ENCODE results near the gene RNF182. TPM values are rescaled to one million over a fixed set of nuclear protein-coding genes. Genes with fewer than 3 reads are reported as not detected.

The RNF182 gene
- total RNA-seq, 2 donors from 2014 or later = 0.33 to 1.6 TPM

DNA sequence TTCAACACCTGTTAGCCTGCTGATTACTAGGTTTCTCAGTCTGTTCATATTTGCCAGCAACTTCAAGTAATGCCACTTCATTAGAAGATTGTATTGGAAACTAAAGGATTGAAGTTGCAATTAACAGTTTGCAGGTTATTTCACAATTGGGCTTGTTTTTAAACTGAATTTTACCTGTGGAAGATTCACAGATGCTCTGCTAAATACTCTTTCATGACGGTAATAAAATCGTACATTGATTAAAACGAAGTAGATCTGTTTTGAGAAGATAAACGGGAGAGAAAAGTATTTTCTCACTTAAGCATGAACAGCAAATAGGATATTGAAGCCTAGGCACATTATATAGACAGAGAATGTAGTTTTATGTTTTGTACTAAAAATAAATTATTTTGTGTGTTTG lies 1.6 kb downstream of the RNF182 start:
- ATAC-seq = no peak
- H3K36me3 ChIP-seq (replicated peaks in 1 of 2; ENCODE audit: insufficient read depth in 1 of 2, low read depth in 2 of 2) = no peaks in the 10 kb centered on the region
- H3K27ac ChIP-seq = no peak overlapping the region
- no peak overlapping the region for H3K4me3 ChIP-seq
- peaks cover 0 to 8% of the 10 kb centered on the region in 2 donors for H3K27me3 ChIP-seq
- intact Hi-C loops (cut with DNase I) = no loop called here
- DNase-seq = no peak
- peaks cover 18% of the 10 kb centered on the region for H3K4me1 ChIP-seq
- 45 to 51% methylated on average over 4 of the region's 4 CpGs for WGBS, 2 donors
- TF ChIP-seq, protein P1, sequence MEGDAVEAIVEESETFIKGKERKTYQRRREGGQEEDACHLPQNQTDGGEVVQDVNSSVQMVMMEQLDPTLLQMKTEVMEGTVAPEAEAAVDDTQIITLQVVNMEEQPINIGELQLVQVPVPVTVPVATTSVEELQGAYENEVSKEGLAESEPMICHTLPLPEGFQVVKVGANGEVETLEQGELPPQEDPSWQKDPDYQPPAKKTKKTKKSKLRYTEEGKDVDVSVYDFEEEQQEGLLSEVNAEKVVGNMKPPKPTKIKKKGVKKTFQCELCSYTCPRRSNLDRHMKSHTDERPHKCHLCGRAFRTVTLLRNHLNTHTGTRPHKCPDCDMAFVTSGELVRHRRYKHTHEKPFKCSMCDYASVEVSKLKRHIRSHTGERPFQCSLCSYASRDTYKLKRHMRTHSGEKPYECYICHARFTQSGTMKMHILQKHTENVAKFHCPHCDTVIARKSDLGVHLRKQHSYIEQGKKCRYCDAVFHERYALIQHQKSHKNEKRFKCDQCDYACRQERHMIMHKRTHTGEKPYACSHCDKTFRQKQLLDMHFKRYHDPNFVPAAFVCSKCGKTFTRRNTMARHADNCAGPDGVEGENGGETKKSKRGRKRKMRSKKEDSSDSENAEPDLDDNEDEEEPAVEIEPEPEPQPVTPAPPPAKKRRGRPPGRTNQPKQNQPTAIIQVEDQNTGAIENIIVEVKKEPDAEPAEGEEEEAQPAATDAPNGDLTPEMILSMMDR (IDR thresholded peaks at IDR 0.05) = no peak
- TF ChIP-seq POLR2A (IDR thresholded peaks at IDR 0.05) = no peak
- no peaks in the 10 kb centered on the region for H3K9me3 ChIP-seq

DNA sequence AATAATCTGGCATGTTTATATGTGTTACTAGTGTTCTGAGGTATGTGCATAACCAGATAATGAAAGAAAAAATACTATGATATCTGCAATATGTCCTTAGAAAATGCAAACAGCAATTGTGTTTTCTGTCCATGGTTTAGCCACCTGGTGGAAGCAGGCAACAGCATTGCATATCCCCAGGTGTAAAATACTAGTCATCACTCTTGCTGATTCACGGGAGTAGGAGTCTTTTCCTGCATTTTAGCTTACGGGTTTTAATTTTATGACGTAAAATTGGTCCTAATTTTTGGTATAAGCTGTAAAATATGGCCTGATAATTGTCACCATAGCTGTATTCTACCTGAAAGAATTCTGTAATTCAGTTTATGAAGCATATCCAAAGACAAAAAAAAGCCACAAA lies 2.5 kb downstream of the RNF182 start:
- no peak overlapping the region for H3K27ac ChIP-seq
- peaks cover 0 to 8% of the 10 kb centered on the region in 2 donors for H3K27me3 ChIP-seq
- H3K9me3 ChIP-seq = no peaks in the 10 kb centered on the region
- H3K36me3 ChIP-seq (replicated peaks in 1 of 2; ENCODE audit: insufficient read depth in 1 of 2, low read depth in 2 of 2) = no peaks in the 10 kb centered on the region
- DNase-seq (no peak), ATAC-seq (no peak)
- H3K4me1 ChIP-seq = peaks cover 18% of the 10 kb centered on the region
- 67 to 78% methylated on average over 3 of the region's 3 CpGs for WGBS, 2 donors
- H3K4me3 ChIP-seq = no peak overlapping the region
- intact Hi-C loops (cut with DNase I) = no loop called here
- TF ChIP-seq, protein P1 (IDR thresholded peaks at IDR 0.05) = no peak
- no peak for TF ChIP-seq POLR2A (IDR thresholded peaks at IDR 0.05)

DNA sequence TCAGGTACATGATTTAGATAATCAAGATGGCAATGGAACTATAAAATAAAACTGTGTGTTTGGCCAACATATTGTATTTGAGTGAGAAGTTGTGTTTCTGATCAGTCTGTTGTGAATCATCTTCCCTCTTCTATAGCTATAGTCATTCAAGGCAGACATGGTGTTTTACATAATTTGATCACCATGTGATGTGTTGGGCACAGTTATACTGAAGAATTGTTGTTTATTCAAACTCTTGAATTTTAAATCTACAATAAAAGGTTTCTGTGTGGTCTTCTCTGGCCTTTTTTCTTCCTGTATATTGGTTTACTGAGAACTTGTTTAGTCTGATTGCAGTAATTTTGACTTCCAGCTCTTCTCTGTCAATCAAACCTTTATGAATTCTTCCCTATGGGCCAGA lies 4.4 kb downstream of the RNF182 start:
- Histone ChIP-seq H3K27me3 (peaks cover 0 to 8% of the 10 kb centered on the region in 2 donors), H3K4me1 (peaks cover 14% of the 10 kb centered on the region), H3K36me3 (replicated peaks in 1 of 2; ENCODE audit: insufficient read depth in 1 of 2, low read depth in 2 of 2) (no peaks in the 10 kb centered on the region), H3K27ac (no peak overlapping the region), H3K9me3 (no peaks in the 10 kb centered on the region), H3K4me3 (no peak overlapping the region)
- intact Hi-C loops (cut with DNase I) = no loop called here
- TF ChIP-seq, protein P1 (IDR thresholded peaks at IDR 0.05) = no peak
- DNase-seq (no peak), ATAC-seq (no peak)

DNA sequence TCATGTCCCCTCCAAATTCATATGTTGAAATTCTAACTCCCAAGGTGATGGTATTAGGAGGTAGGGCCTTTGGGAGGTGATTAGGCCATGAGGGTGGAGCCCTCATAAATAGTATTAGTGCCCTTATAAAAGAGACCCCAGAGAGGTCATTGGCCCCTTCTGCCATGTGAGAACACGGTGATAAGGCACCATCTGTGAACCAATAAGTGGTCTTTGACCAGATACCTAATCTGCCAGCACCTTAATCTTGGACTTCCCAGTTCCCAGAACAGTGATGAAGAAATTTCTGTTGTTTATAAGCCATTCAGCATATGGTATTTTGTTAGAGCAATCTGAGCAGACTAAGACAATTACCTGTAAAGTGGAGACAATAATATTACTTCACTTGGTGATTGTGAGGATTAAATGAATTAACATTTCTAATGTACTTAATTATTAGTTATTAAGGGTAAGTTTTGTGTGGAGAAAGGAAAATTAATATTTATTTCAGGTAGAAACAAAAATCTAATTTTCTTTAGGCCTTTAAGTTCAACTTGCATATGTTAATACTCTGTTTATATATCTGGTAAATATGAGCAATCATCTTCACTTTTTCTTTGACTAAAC lies 7.1 kb downstream of the RNF182 start:
- H3K9me3 ChIP-seq = no peaks in the 10 kb centered on the region
- no peak overlapping the region for H3K4me3 ChIP-seq
- H3K36me3 ChIP-seq (replicated peaks in 1 of 2; ENCODE audit: insufficient read depth in 1 of 2, low read depth in 2 of 2) = no peaks in the 10 kb centered on the region
- DNase-seq (no peak), ATAC-seq (no peak)
- no peaks in the 10 kb centered on the region for H3K27me3 ChIP-seq
- TF ChIP-seq, protein P1 (IDR thresholded peaks at IDR 0.05) = no peak
- no peak for TF ChIP-seq POLR2A (IDR thresholded peaks at IDR 0.05)
- no peak overlapping the region for H3K27ac ChIP-seq
- WGBS, 2 donors = 68 to 79% methylated on average over 1 of the region's 1 CpG
- intact Hi-C loops (cut with DNase I) = no loop called here
- no peaks in the 10 kb centered on the region for H3K4me1 ChIP-seq

GRCh38 chr6:13932785-13933184 lies 8.0 kb downstream of the RNF182 start:
- no peak overlapping the region for H3K4me3 ChIP-seq
- H3K4me1 ChIP-seq = no peaks in the 10 kb centered on the region
- H3K9me3 ChIP-seq = no peaks in the 10 kb centered on the region
- no peak overlapping the region for H3K27ac ChIP-seq
- intact Hi-C loops (cut with DNase I) = no loop called here
- no peak for ATAC-seq
- no peaks in the 10 kb centered on the region for H3K27me3 ChIP-seq
- 69 to 76% methylated on average over 1 of the region's 1 CpG for WGBS, 2 donors
- no peaks in the 10 kb centered on the region for H3K36me3 ChIP-seq (replicated peaks in 1 of 2; ENCODE audit: insufficient read depth in 1 of 2, low read depth in 2 of 2)
- DNase-seq = no peak
- no peak for TF ChIP-seq POLR2A (IDR thresholded peaks at IDR 0.05)

All from body of pancreas (tissue), 4 donors.